ENCODE measurements around the gene NSMCE1.

DNA sequence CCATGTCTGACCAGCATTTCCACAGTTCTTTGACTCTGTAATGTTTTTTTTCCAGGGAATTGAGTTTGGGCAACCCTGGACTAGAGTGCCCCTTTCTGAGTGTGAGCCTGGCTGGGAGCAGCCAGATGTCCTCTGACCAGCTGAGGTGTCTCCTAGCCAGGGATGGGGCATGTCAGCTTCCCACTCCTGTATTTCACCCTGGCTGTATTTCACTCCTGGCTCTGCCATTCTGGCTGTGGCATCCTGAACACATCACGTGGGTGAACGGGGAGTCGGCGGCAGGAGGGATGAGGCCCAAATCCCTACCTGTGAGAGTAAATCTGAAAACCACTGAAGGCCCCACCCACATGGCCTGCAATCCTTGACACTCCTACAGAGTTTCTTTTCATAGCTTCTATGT, 34.0 kb downstream of the NSMCE1 start:
- TF ChIP-seq POLR2AphosphoS5 (IDR thresholded peaks at IDR 0.05; ENCODE audit: low read depth, low read length) (no peak), RAD21 (IDR thresholded peaks at IDR 0.05 in 1 of 2, conservative IDR thresholded peaks at IDR 0.05 in 1 of 2; ENCODE audit: low read depth in 2 of 2, low read length in 2 of 2) (no peak), POLR2A (IDR thresholded peaks at IDR 0.05; ENCODE audit: control extremely low read depth in 1 of 2, low read depth in 2 of 2, low read length in 2 of 2) (no peak), SAP30 (IDR thresholded peaks at IDR 0.05; ENCODE audit: insufficient read depth, insufficient replicate concordance, low read length) (no peak), RNF2 (IDR thresholded peaks at IDR 0.05; ENCODE audit: borderline replicate concordance, low read depth, low read length, missing control alignments, poor library complexity, severe bottlenecking) (no peak), TAF1 (IDR thresholded peaks at IDR 0.05; ENCODE audit: low read depth, low read length) (no peak), CTCF (IDR thresholded peaks at IDR 0.05; ENCODE audit: control extremely low read depth in 1 of 3, insufficient read depth in 1 of 3, low read depth in 1 of 3, low read length in 3 of 3) (no peak), SP2 (IDR thresholded peaks at IDR 0.05; ENCODE audit: low read length) (no peak), NANOG (IDR thresholded peaks at IDR 0.05; ENCODE audit: insufficient read depth, low read depth, low read length, poor library complexity, severe bottlenecking) (no peak), RBBP5 (IDR thresholded peaks at IDR 0.05; ENCODE audit: borderline replicate concordance, low read depth, low read length) (no peak), SUZ12 (IDR thresholded peaks at IDR 0.05; ENCODE audit: low read length) (no peak), EP300 (IDR thresholded peaks at IDR 0.05; ENCODE audit: borderline replicate concordance in 1 of 2, low read depth in 2 of 2, low read length in 2 of 2) (no peak)
- TF ChIP-seq, protein P1, sequence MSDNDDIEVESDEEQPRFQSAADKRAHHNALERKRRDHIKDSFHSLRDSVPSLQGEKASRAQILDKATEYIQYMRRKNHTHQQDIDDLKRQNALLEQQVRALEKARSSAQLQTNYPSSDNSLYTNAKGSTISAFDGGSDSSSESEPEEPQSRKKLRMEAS (IDR thresholded peaks at IDR 0.05): no peak
- TF ChIP-seq, protein P2, sequence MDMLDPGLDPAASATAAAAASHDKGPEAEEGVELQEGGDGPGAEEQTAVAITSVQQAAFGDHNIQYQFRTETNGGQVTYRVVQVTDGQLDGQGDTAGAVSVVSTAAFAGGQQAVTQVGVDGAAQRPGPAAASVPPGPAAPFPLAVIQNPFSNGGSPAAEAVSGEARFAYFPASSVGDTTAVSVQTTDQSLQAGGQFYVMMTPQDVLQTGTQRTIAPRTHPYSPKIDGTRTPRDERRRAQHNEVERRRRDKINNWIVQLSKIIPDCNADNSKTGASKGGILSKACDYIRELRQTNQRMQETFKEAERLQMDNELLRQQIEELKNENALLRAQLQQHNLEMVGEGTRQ (IDR thresholded peaks at IDR 0.05; ENCODE audit: low read length): no peak

Data from H1 (cell line).